Sigmoid colon (tissue), 4 donors: Measurements from ENCODE around the gene CCDC172.

Experiments
- CTCF ChIP-seq, 4 experiments: fragments of 450-650 bp in 3 of 4; fragments of 200-600 bp in 1 of 4; IDR thresholded peaks; one replicate each; pipeline ENCODE4 v1.5.1; 2016 to 2019; ENCODE audit warnings: antibody characterized with exemption in 4 of 4, mild to moderate bottlenecking in 3 of 4, moderate library complexity in 2 of 4
- POLR2A ChIP-seq, 2 donors: fragments of 450-650 bp; IDR thresholded peaks; one replicate each; pipeline ENCODE4 v1.6.1; 2016; ENCODE audit warnings: antibody characterized with exemption in 2 of 2, mild to moderate bottlenecking in 2 of 2, moderate library complexity in 2 of 2
- POLR2AphosphoS5 ChIP-seq, 4 donors: sonication (generic); formaldehyde crosslinking; IDR thresholded peaks; one replicate each; pipeline ENCODE4 v1.6.1; 2017; ENCODE audit warnings: antibody characterized with exemption in 4 of 4

- no peak for TF ChIP-seq CTCF (IDR thresholded peaks at IDR 0.05)
- TF ChIP-seq POLR2A (IDR thresholded peaks at IDR 0.05), result no peak
- no peak for TF ChIP-seq POLR2AphosphoS5 (IDR thresholded peaks at IDR 0.05)
Measured at GRCh38 chr10:116276981-116277380, 47.3 kb upstream of the CCDC172 start.
